Renal cortex interstitium (tissue), 11 donors: ENCODE data around the gene PAK4. TPM values are rescaled to one million over a fixed set of nuclear protein-coding genes. Genes with fewer than 3 reads are reported as not detected.

Source experiments
- DNase-seq, 11 donors: peaks; one replicate each; pipeline ENCODE4 v3.0.0-alpha.2; 2013; ENCODE audit warnings: low read depth in 9 of 11, low spot score in 4 of 11; ENCODE audit errors: extremely low read depth in 1 of 11
- polyA plus RNA-seq, 3 donors: library from polyadenylated mRNA; unstranded; fragments of 120-200 nt; gene quantifications; one replicate each; pipeline ENCODE4 v1.2.1, GENCODE V29; 2013; ENCODE audit not compliant: insufficient read length in 3 of 3

Gene PAK4
- polyA plus RNA-seq, 3 donors: 41.7 to 71.0 (median 65.6) TPM

GRCh38 chr19:39170386-39171231 is 45.0 kb downstream of the PAK4 start:
- DNase-seq: no peak

GRCh38 chr19:39171479-39172465 is 46.2 kb downstream of the PAK4 start:
- no peak for DNase-seq

- no peak for DNase-seq
Observed at GRCh38 chr19:39172700-39173501, 47.3 kb downstream of the PAK4 start.

GRCh38 chr19:39173502-39173991 is 48.0 kb downstream of the PAK4 start:
- no peak for DNase-seq

GRCh38 chr19:39174142-39174541 is 48.6 kb downstream of the PAK4 start:
- no peak for DNase-seq

- DNase-seq: no peak
Observed at GRCh38 chr19:39174558-39175544, 49.3 kb downstream of the PAK4 start.

GRCh38 chr19:39175564-39175963 is 50.0 kb downstream of the PAK4 start:
- no peak for DNase-seq

GRCh38 chr19:39177110-39177699 is 51.6 kb downstream of the PAK4 start:
- no peak for DNase-seq

GRCh38 chr19:39177736-39178135 is 52.1 kb downstream of the PAK4 start:
- no peak for DNase-seq

GRCh38 chr19:39178296-39179006 is 52.9 kb downstream of the PAK4 start:
- no peak for DNase-seq

- no peak for DNase-seq
Observed at GRCh38 chr19:39179754-39180153, 54.2 kb downstream of the PAK4 start.

- no peak for DNase-seq
Observed at GRCh38 chr19:39180749-39181148, 55.2 kb downstream of the PAK4 start.

- DNase-seq: no peak
Observed at GRCh38 chr19:39181500-39182173, 56.1 kb downstream of the PAK4 start.

GRCh38 chr19:39182174-39182505 is 56.6 kb downstream of the PAK4 start:
- DNase-seq: no peak

GRCh38 chr19:39183104-39183503 is 57.5 kb downstream of the PAK4 start:
- no peak for DNase-seq

GRCh38 chr19:39186391-39186790 is 60.8 kb downstream of the PAK4 start:
- no peak for DNase-seq
